Activated naive CD4-positive, alpha-beta T cell treated with anti-CD3 and anti-CD28 coated beads, Interleukin-2, amount 10 ng/mL, durations not matched to agents 7 days and 5 days (primary cell): ENCODE results near the gene NLRP3.
"Not testable (repeated sequence)": the region's sequence is repeated elsewhere in the genome, so short reads cannot be mapped to it uniquely, and the experiment has no call there.

ENCODE experiments used
- CTCF ChIA-PET: fragments of 350-600 bp; sonication (Branson Sonifier 250); formaldehyde crosslinking; loops from one replicate; lab custom pipeline; 2021; ENCODE audit warnings: antibody characterized with exemption; lab: Charles Lee
- DNase-seq: peaks from one replicate; pipeline ENCODE4 v3.0.0-alpha.2; 2020
- H3K27ac Mint-ChIP-seq: one replicate; pipeline ENCODE4 v1.8.0; 2021; ENCODE audit warnings: mild to moderate bottlenecking, moderate library complexity, mixed read lengths
- H3K27me3 Mint-ChIP-seq: one replicate; pipeline ENCODE4 v1.8.0; 2021; ENCODE audit warnings: mild to moderate bottlenecking, mixed read lengths
- H3K36me3 Mint-ChIP-seq: one replicate; pipeline ENCODE4 v1.8.0; 2021; ENCODE audit warnings: mixed read lengths
- H3K4me1 Mint-ChIP-seq: one replicate; pipeline ENCODE4 v1.8.0; 2021; ENCODE audit warnings: mixed read lengths
- H3K4me3 Mint-ChIP-seq: one replicate; pipeline ENCODE4 v1.8.0; 2021; ENCODE audit warnings: mild to moderate bottlenecking, moderate library complexity, mixed read lengths
- H3K9me3 Mint-ChIP-seq: one replicate; pipeline ENCODE4 v1.8.0; 2021; ENCODE audit warnings: mixed read lengths

Gene NLRP3

DNA sequence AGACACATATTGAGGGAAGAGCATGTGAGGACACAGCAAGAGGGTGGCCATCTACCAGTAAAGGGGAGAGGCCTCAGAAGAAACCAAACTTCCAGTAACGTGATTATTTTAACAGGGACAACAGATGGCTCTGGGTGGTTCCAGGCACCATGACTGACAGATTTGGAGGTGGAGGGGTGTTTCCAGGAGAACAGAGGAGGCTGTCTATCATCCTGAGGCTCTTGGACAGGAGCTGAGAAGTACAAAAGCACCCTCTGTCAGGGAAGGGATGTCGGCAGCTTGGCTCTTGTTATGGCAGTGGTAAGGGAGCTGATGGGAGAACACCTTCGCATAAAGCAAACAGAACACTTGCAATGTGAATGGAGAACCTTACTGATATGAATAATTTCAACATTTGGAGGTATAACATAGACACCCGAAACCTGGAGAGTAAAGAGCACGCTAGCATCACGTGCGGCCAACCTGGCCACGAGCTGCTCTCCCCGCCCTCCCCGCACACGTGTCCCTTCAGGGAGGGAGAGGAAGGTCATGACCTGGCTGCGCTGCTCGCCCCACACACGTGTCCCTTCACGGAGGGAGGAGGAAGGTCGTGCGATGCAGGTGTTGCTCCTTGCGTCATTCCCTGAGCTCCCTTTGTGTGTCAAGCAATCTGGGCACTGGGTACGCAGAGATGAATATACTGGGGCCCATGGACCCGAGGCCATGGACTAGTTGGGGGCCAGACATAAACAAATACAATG, 37.5 kb upstream of the NLRP3 start:
- Mint-ChIP-seq H3K36me3 (no peaks in the 10 kb centered on the region), H3K9me3 (no peaks in the 10 kb centered on the region), H3K27me3 (peaks cover 5% of the 10 kb centered on the region), H3K4me1 (peaks cover 4% of the 10 kb centered on the region), H3K27ac (no peak overlapping the region), H3K4me3 (no peak overlapping the region)
- DNase-seq = no peak
- CTCF ChIA-PET = interaction anchor here (2.2 kb wide), 1 partner anchor 11 kb away, joined by 10 read pairs; no protein-coding TSS in a partner anchor

DNA sequence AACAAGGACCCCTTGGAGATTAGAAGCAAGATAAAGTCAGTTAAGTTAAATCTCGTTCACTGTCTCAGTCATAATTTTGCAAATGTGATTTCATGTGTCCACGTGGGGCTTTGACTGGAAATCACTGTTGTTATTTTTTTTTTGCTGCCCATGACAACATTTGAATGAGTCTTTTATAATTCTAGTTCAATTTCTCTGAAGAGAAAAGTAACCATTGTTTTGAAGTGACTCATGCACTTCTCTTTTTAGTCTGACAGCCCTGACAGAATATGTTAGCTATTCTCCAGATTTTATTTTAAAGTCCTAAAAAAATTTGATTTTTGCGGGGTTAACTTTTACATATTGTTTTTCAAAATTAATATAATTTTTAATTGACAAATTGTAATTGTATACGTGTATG, 30.7 kb upstream of the NLRP3 start:
- H3K4me3 Mint-ChIP-seq = no peak overlapping the region
- peaks cover 10% of the 10 kb centered on the region for H3K4me1 Mint-ChIP-seq
- DNase-seq = no peak
- H3K9me3 Mint-ChIP-seq = peaks cover 2% of the 10 kb centered on the region
- no peaks in the 10 kb centered on the region for H3K36me3 Mint-ChIP-seq
- no peak overlapping the region for H3K27ac Mint-ChIP-seq
- peaks cover 38% of the 10 kb centered on the region for H3K27me3 Mint-ChIP-seq
- CTCF ChIA-PET = no interaction called here

DNA sequence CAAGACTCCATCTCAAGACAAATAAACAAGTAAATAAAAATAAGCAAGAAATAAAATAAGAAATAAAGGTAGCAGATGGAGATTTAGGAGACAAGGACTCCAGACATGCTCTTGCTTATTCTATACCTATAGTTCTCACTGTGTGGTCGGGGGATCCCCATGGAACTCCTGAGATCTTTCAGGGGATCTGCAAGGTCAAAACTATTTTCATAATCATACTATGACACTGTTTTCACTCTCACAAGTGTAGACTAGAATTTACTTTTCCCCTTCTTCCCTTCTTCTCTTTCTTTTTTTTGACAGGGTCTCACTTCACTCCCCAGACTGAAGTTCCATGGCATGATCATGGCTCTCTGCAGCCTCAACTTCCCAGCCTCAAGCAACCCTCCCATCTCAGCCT, 29.8 kb upstream of the NLRP3 start:
- H3K27me3 Mint-ChIP-seq = peaks cover 38% of the 10 kb centered on the region
- no peak for DNase-seq
- CTCF ChIA-PET = no interaction called here
- H3K36me3 Mint-ChIP-seq = no peaks in the 10 kb centered on the region
- peaks cover 18% of the 10 kb centered on the region for H3K4me1 Mint-ChIP-seq
- H3K27ac Mint-ChIP-seq = no peak overlapping the region
- no peak overlapping the region for H3K4me3 Mint-ChIP-seq
- peaks cover 2% of the 10 kb centered on the region for H3K9me3 Mint-ChIP-seq

DNA sequence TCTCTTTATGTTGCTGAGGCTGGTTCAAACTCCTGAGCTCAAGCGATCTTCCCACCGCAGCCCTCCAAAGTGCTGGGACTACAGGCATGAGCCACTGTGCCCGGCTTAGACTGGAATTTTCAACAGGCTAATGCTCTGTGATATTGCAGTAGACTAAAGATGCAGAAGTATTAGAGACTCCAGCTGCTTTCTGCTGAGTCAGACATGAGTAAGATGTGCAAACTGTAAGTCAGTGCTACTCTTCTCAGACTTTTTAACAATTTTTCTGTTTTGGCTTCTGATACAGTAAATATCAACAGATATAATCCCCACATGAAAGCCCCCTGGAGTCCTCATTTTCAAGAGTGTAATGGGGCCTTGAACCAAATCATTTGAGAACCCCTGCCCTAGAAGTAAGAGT, 29.3 kb upstream of the NLRP3 start:
- CTCF ChIA-PET = interaction anchor here (1.2 to 4.3 kb wide), 2 partner anchors 14 to 97 kb away, joined by 3 to 25 read pairs; no protein-coding TSS in a partner anchor
- Mint-ChIP-seq H3K36me3 (no peaks in the 10 kb centered on the region), H3K27me3 (peaks cover 38% of the 10 kb centered on the region), H3K9me3 (peaks cover 2% of the 10 kb centered on the region), H3K4me1 (peaks cover 20% of the 10 kb centered on the region), H3K4me3 (no peak overlapping the region), H3K27ac (no peak overlapping the region)
- DNase-seq = no peak

DNA sequence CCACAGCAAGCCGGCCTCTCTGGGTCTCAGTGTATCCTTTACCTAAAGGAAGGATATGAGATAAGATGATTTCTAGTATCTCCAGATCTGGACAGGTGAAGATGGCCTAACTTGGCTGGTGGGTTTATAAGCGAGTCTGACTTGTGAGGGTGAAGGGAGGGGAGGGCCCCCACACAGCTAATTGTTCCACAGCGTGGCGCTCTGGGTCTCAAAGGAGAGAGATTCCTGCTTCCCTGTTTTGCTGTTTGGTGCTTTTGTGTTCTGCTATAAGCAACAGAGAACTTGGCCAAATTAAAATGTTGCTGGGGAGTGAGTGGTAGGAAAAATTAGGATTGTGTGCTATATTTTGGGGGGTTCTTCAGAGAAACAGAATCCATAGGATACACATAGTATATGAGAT, 28.9 kb upstream of the NLRP3 start:
- no peak for DNase-seq
- Mint-ChIP-seq H3K36me3 (no peaks in the 10 kb centered on the region), H3K4me3 (no peak overlapping the region), H3K27me3 (peaks cover 38% of the 10 kb centered on the region), H3K4me1 (peaks cover 20% of the 10 kb centered on the region), H3K9me3 (peaks cover 2% of the 10 kb centered on the region), H3K27ac (no peak overlapping the region)
- CTCF ChIA-PET = interaction anchor here (1.2 to 4.3 kb wide), 2 partner anchors 14 to 96 kb away, joined by 3 to 25 read pairs; no protein-coding TSS in a partner anchor

DNA sequence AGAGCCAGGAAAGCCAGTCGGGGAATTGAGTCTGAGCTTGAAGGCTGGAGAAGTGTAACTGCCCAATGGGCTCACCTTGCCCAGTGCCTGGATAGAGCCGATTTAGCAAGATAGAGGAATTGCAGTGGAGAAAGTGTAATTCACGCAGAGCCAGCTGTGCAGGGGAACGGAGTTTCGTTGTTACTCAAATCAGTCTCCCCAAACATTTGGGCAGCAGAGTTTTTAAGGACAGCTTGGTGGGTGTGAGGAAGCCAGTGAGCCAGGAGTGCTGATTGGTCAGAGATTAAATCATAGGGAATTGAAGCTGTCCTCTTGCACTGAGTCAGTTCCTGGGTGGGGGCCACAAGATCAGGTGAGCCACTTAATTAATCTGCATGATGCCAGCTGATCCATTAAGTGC, 28.4 kb upstream of the NLRP3 start:
- no peak overlapping the region for H3K4me3 Mint-ChIP-seq
- peaks cover 20% of the 10 kb centered on the region for H3K4me1 Mint-ChIP-seq
- H3K36me3 Mint-ChIP-seq = no peaks in the 10 kb centered on the region
- no peak for DNase-seq
- CTCF ChIA-PET = interaction anchor here (0.6 to 4.3 kb wide), 5 partner anchors 15 to 253 kb away, joined by 3 to 25 read pairs (median 5); no protein-coding TSS in a partner anchor
- H3K9me3 Mint-ChIP-seq = peaks cover 2% of the 10 kb centered on the region
- peaks cover 38% of the 10 kb centered on the region for H3K27me3 Mint-ChIP-seq
- H3K27ac Mint-ChIP-seq = no peak overlapping the region

DNA sequence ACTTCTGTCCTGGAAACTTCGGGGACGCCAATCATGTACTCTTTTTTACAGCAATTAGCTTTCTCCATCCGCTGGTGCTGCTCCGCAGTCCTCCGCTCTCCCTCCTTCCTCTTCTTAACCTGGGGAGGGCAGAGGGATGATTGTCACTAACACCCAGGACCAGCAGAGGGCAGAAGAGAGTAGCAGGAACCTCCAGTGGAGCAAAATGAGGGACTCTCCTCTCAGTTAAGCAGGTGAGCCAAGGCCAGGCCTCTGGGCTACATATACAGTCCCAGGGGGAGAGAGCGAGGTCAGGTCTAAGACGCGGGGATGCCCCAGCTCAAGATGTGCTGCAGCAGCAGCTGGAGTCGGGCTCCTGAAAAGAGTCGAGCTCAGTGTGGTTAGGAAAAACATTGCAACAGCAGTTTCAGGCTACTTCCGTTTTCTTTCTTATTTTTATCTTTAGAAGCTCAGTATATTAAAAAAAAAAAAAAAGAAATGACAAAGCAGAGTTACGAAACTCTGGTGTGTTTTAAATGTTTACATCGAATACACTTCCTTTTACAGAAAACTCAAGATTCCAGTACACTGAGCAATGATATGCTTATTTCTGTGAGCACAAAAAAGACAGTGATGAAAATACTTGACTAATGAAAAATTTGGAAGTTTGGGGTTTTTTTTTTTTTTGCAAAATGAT, 25.7 kb upstream of the NLRP3 start:
- CTCF ChIA-PET = interaction anchor here (0.5 to 4.3 kb wide), 27 partner anchors 8 to 425 kb away, joined by 3 to 25 read pairs (median 4); partner anchors contain the start of gene NLRP3
- peak overlapping the region; percentile 62 for H3K4me3 Mint-ChIP-seq
- H3K27ac Mint-ChIP-seq = peak overlapping the region; percentile 84

DNA sequence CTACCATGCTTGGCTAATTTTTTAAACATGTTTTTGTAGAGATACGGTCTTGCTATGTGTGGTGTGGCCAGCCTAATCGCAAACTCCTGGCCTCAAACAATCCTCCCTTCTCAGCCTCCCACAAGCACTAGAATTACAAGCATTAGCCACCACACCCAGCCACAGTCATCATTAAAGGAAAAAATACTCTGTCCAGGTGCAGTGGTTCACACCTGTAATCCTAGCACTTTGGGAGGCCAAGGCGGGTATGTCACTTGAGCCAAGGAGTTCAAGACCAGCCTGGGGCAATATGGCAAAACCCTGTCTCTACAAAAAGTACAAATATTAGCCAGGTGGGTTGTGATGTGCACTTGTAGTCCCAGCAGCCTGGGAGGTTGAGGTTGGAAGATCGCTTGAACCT, 25.0 kb upstream of the NLRP3 start:
- Mint-ChIP-seq H3K9me3 (no peaks in the 10 kb centered on the region), H3K27me3 (peaks cover 42% of the 10 kb centered on the region), H3K27ac (no peak overlapping the region), H3K4me1 (peaks cover 16% of the 10 kb centered on the region), H3K4me3 (no peak overlapping the region), H3K36me3 (no peaks in the 10 kb centered on the region)
- CTCF ChIA-PET = interaction anchor here (0.7 to 4.3 kb wide), 13 partner anchors 8 to 187 kb away, joined by 3 to 25 read pairs (median 7); partner anchors contain the start of gene NLRP3
- DNase-seq = no peak

More for the DNA sequence above, 25.7 kb upstream of the NLRP3 start:
- Mint-ChIP-seq H3K36me3 (no peaks in the 10 kb centered on the region), H3K4me1 (peaks cover 16% of the 10 kb centered on the region), H3K9me3 (no peaks in the 10 kb centered on the region), H3K27me3 (peaks cover 42% of the 10 kb centered on the region)
- peak; percentile 89 for DNase-seq

DNA sequence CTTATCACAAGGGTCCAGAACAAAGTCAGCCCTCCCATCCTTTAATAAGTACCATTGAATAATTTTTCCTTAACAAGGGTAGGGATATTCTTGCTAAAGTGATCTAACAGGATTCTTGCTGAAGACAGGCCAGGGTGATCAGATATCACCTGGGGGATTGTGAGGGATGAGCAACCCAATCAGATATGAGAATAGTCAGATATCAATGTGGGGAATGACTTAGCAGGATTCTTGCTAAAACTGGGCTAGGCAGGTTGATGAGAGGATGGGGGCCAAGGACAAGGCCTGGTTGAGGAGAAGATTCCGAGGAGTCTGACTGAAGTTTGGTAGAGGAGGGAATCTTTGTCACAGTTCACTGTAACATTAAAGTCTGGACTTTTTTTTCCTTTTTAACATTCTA, 23.9 kb upstream of the NLRP3 start:
- CTCF ChIA-PET = no interaction called here
- no peak overlapping the region for H3K4me3 Mint-ChIP-seq
- no peaks in the 10 kb centered on the region for H3K9me3 Mint-ChIP-seq
- peaks cover 16% of the 10 kb centered on the region for H3K4me1 Mint-ChIP-seq
- no peaks in the 10 kb centered on the region for H3K36me3 Mint-ChIP-seq
- peaks cover 39% of the 10 kb centered on the region for H3K27me3 Mint-ChIP-seq
- no peak overlapping the region for H3K27ac Mint-ChIP-seq
- no peak for DNase-seq

DNA sequence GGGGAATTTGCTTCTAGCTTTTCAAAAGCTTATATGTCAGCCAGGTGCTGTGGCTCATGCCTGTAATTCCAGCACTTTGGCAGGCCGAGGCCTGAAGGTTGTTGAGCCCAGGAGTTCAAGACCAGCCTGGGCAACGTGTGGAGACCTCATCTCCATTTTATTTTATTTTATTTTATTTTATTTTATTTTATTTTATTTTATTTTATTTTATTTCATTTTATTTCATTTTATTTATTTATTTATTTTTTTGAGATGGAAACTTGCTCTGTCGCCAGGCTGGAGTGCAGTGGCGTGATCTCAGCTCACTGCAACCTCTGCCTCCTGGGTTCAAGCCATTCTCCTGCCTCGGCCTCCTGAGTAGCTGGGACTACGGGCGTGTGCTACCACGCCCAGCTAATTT, 20.9 kb upstream of the NLRP3 start:
- Mint-ChIP-seq H3K27me3 (peaks cover 23% of the 10 kb centered on the region), H3K4me1 (peaks cover 11% of the 10 kb centered on the region)
- H3K36me3 Mint-ChIP-seq, DNase-seq, CTCF ChIA-PET, H3K4me3 Mint-ChIP-seq, H3K27ac Mint-ChIP-seq, H3K9me3 Mint-ChIP-seq: not testable (repeated sequence)

DNA sequence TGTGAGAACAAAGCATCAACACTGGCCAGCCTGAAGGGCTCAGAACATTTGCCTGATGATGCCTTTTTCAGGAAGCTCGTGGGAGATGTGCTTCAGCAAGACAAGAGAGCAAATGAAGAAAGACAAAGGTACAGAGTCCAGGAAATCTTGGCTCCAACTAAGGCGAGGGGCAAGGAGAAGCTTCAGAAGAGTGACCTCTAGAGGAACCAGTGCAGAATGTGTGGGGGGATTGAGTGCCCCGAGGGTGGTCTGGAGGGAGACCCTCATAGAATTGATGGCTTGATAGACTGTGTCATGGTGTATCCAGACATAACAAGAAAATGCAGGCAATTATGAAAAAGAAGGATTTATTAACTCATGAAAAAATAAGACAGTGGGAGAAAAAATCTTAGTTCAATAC, 15.3 kb upstream of the NLRP3 start:
- no peak overlapping the region for H3K4me3 Mint-ChIP-seq
- CTCF ChIA-PET = no interaction called here
- H3K27me3 Mint-ChIP-seq = peaks cover 29% of the 10 kb centered on the region
- DNase-seq = no peak
- H3K4me1 Mint-ChIP-seq = peaks cover under 1% of the 10 kb centered on the region
- H3K9me3 Mint-ChIP-seq = peaks cover under 1% of the 10 kb centered on the region
- no peak overlapping the region for H3K27ac Mint-ChIP-seq
- no peaks in the 10 kb centered on the region for H3K36me3 Mint-ChIP-seq

DNA sequence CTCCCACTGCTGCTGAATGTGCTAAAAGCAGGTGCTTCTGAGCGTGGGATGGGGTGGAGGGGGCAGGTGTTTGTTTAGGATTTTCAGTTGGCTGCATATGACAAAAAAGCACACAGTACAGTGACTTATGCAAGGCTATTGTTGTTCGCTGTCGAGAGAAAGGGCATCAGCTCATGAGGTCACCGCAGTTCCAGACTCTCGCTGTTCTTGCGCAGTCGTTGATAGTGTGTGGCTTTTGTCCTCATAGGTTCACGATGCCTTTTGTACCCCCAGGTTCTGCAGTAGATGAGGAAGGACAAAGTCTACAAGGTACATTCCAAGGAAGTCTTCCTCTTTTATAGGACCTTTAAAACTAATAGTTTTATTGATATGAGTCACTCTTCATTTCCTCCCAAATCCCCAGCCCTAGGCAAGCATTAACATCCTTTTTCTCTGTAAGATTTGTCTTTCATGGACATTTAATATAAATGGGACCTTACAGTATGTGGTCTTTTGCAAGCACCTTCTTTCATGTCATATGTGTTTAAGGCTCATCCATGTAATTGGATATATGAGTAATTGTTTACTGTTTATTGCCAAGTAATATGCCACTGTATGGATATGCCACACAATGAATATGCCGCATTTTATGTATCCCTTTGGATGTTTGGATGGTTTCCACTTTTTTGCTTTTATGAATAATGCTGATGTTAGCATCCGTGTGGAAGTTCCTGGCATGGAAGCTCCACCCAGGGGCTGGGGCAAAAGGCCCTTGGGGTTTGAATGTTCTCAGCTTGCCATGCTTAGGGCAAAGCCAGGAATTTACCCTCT, 14.5 kb upstream of the NLRP3 start:
- CTCF ChIA-PET = no interaction called here
- peaks cover 25% of the 10 kb centered on the region for H3K27me3 Mint-ChIP-seq
- H3K4me1 Mint-ChIP-seq = peaks cover 8% of the 10 kb centered on the region
- no peak overlapping the region for H3K27ac Mint-ChIP-seq
- peaks cover 2% of the 10 kb centered on the region for H3K9me3 Mint-ChIP-seq
- no peak for DNase-seq
- H3K36me3 Mint-ChIP-seq = no peaks in the 10 kb centered on the region
- H3K4me3 Mint-ChIP-seq = no peak overlapping the region

DNA sequence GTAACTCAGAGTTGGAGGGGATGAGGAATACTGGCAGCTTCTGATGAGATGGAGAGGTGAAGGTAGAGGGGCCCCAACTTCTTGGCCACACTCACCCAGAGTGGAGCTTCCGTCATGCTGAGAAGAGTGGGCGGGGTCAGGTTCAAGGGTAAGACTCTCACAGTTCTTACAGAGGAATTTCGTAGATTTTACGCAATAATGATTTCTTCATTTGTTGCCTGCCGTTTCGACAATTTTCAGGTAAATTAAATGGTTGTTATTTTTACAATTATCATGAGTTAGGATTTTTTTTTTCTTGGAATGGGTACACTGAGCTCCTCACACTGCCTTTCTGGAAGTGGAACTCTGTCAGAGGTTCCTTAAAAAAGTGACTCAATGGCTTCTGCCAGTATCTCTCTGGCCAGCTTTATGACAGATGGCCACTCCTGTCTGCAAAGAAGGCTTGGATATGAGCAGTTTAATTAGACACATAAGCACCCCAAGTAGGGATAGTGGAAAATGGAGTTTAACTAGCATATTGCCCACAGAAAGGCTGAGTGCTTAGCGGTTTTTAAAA, 13.8 kb upstream of the NLRP3 start:
- DNase-seq = no peak
- Mint-ChIP-seq H3K4me3 (no peak overlapping the region), H3K27ac (no peak overlapping the region), H3K27me3 (peaks cover 27% of the 10 kb centered on the region), H3K4me1 (peaks cover 14% of the 10 kb centered on the region), H3K9me3 (peaks cover 3% of the 10 kb centered on the region), H3K36me3 (no peaks in the 10 kb centered on the region)
- CTCF ChIA-PET = interaction anchor here (0.9 kb wide), 1 partner anchor 12 kb away, joined by 4 read pairs; no protein-coding TSS in a partner anchor
